GM18498 (cell line): ENCODE data around the gene P4HB.

Experiments
- ATAC-seq: cut with Tn5 transposase; IDR thresholded peaks from one replicate; pipeline ENCODE4 v1.9.1; 2021; ENCODE audit warnings: mild to moderate bottlenecking, moderate library complexity; ENCODE audit not compliant: unreplicated experiment

P4HB gene

DNA sequence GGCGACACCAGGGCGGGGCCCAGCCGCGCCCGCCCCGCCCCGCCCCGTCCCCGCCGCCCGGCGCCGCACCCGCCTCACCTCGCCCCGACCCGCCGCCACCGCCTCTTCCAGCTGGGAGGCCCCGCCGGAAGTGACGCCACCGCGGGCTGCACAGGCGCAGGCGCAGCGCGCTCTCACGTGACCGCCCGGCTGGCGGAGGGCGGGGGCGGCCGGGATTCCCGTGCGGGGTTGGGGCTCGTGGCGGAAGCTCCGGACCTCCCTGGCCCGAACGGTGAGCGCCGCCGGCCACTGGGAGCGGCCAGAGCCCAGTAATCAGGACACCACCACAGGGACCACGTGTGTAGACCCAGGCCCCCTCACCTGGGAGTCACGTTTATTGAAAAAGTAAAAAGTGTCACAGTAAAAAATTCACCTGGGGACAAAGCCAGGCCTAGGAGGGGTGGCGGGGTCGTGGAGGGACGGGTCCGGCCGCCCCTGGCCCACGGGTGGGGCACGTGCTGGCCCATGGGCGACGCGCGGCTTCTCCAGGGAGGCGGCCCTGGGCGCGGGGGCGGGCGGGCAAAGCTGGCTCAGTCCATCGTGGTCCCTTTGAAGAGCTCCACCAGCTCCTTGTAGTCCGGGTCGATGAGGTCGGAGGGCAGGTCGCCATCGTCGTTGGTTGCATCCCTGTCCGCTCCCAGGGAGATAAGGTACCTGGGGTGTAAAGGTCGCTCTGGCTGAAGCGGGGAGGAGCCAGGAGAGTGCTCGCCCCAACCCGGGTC is 27.0 kb downstream of the P4HB start, which contains the start of gene MCRIP1:
TSS of gene MCRIP1 (minus strand) at position 132 of the 761 bp plus-strand sequence. CDS start 8,785 bp downstream, outside the sequence.
- peak; percentile 82 for ATAC-seq

DNA sequence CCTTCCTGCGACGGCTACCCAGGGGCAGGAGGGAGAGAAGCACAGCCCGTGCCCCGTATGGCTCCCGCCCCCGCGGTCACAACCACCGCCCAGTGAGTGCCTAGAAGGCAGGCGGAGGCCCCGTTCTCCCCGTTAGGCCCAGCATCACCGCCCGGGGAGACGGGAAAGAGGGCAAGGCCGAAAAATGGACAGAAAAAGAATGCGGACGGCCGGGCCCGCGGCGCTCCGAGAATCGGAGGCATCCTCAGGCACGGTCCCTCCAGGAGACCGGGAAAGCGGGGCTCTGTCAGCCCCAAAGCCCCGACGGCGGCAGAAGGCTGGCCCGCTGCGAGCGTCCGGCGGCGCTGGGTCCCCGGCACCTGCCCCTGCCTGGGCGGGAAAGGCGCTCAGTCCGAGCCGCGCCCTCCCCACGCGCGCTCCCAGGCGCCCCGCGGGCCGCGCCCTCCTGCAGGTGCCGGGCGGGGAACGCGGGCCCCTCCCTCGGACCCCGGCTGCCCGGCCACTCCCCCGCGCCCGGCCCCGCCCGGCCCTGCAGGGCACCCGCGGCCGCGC is 27.7 kb downstream of the P4HB start:
- peak; percentile 22 for ATAC-seq

DNA sequence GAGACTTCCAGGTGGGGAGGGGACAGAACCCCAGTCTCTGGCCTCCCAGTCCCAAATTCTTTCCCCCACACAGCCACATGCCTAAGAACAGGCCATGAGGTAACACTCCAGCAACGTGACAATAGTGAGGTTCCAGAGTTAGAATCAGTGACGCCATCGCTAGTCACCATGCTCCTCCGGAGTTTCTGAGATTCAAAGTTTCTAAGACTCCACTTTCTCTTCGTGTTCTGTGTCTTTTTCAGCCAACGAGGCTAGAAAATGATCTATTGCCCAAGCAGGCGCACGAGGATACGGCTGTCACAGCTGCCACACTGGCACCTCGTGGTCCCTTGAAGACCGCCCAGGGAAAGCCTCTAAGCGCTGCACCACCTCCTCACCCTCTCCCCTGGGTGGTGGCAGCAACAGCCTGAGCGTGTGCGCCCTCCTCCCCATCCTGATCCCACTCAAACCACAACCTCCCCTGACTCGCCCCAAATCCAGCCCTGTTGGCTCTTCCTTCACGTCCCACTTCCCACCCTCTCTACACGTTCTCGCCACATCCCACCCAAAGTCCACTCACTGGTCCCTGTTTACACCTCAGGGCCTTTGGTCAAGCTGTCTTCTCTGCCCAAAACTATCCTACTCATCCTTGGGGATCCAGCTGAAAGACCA is 28.3 kb downstream of the P4HB start:
- ATAC-seq, result no peak

DNA sequence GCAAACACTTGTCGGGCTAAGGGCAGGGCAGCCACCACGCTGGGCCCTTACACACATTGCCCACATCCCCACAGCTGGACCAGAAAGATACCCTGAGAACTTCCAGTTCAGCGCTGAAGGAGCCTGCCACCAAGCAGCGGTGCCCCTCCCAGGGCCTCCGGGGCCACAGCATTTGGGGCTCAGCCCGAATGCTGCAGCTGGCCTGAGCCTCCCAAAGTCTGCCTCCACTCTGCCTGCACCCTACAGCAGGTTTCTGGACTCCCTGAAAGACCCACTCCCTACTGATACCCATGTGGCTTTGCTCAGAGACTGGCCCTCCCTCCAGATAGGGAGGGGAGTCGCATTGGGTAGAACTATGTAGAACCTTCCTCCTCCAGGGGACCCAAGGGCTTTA is 28.8 kb downstream of the P4HB start:
- ATAC-seq, result no peak

DNA sequence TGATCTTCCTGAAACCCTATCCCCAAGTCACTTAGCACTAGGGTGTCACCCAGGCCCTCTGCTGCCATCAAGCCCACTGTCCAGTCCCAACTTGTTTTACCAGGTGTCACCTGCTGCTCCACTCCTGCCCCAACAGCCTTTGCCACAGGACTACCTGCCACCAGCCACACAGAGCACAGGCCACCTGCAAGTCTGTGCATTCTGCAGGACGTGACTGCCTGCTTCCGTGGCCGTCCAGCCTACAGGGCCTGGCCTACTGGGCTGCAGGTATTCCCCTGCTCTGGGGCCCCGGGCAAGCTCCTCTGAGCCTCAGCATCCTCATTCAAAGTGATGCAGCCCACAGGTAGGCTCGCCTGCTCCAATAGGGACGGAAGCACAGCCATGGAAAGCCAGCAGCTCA is 30.5 kb downstream of the P4HB start:
- ATAC-seq, result no peak

DNA sequence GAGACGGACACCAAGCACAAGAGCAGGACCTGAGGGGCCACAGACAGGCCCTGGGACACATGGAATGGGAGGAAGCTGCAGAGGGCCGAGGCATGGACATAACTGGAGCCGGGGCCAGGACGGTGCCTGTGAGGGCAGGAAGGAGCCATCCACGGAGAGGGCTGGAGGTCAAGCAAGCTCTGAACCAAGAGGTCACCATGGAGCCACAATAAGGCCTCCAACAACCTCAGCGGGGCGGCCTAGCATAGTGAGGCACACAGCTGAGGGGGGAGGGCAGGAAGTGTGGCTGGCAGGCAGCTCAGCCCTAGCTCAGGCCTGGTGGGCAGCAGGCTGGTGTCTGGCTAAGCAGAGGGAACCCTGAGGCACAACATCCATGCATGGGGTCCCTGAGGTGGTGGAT is 31.7 kb downstream of the P4HB start:
- no peak for ATAC-seq

DNA sequence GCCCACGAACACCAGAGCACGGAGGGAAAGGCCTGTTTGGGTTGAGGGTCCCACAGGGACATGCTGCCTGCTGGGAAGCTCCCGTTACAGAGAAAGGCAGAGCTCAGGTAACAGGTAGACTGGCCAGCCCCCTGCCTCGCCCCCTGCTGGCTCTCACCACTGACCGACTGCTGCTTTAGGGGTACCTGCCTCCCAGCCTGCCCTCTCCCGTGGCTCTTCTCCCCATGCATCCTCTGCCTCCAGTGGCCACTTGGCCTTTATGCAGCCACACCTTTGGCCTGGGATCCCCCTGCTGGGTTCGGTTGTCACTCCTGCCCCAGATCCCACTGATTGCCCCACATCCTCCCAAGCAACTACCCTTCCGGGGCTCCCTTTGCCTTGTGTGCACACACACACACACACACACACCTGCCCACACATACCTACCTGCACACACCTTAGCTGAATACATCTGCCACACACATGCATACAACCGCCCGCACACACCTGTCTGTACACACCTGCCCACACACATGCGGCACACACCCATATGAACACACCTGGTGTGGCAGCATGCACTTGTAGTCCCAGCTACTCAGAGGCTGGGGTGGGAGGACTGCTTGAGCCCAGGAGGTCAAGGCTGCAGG is 34.4 kb downstream of the P4HB start:
- no peak for ATAC-seq

DNA sequence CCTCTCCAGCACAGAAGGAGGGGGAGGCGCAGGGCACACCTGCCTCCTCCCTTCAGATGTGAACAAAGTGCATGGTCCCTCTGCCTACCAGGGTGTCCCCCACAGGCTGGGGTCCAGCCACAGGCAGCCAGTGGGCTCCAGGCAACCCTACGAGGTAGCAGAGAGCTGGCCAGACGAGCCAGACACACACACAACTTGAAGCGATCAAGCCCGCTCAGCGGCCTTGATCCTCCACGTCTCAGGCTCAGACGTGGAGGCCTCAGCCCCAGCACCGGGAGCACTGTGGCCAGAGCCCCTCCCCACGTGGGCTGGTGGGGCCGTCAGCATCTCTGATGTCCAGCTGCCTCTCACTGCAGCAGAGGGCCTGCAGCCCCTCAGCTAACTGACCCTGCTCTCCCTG is 35.7 kb downstream of the P4HB start:
- no peak for ATAC-seq

DNA sequence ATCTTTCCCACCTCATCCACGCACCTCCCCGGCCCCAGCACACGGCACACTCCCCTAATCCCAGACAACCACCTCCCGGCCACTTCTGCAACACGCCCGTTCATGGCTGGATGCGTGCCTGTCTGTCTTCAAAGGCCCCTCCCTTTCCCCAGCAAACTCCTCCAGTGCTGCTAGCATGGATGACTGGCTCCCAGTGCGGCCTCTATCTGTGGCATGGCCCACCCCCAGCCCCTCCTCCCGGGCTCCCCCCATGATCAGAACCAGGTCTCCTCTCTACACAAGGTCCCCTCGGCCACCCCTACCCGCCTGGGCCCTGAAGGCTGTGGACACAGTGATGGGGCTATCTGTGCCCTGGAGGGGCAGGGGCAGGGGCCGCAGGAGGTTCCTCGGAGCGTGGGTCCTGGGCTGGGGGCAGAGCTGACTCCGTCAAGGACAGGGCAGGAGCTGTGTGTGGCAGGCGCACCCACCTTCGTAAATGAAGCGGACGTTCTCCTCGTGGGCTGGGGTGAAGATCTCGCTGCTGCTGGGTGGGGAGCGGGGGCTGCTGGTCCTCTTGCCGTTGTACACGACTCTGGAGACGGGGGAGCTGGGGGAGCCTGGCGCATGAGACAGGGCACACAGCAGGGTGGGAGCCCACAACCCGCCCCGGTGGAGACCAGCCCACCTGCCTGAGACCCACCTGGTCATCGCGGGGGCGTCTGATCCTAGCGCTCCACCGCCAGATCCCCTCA is 36.4 kb downstream of the P4HB start:
- ATAC-seq, result no peak

DNA sequence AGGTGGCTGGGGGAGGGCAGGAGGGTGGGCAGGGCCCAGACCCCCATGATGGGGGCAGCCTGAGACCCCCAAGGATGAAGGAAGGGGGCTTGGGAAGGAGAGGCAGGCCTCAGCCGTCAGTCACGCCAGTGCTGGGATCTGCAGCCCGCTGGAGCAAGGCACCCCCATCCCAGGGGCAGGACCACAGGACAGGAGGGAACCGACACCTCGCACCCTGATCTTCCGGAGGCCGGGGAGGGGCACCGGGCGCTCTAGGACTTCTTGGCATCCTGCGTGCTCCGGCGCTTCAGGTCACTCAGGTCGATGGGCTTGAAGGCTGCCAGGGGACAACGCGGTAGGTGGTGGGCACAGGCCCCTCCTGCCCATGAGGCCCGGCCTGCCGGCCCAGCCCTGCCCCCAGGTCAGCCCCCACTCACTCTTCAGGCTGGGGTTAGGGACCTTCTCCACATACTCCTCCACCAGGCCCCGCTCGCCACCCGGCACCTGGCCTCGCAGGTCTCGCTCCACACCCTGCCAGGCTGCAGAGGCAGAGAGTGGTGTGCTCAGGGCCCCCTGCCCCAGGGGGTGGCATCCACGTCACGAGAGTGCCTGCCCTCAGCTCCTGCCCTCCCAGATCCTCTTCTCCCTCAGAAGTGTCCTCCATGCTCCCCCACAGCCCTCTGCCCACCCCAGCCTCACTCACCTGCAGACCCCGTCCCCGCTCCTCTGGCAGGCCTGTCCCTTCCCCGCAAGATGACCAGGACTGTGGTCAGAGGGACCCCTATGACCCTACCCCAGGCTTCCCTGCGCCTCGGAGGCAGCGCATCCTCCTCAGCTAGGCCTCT is 37.1 kb downstream of the P4HB start:
- ATAC-seq, result no peak

DNA sequence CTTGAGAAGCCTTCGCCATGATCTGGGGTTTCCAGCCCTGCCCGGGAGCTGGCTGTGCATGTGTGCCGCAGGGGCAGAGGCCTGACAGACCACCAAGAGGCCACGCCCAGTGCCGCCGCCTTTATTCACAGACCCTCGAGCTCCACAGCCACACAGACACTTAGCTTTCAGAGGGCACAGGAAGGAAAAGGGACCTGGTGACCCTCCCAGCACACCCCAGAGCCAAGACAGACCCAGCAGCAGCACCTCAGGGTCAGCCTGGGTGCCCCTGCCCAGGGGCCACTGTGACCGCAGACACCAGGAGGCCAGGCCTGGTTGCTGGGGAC is 38.1 kb downstream of the P4HB start:
- ATAC-seq, result no peak

DNA sequence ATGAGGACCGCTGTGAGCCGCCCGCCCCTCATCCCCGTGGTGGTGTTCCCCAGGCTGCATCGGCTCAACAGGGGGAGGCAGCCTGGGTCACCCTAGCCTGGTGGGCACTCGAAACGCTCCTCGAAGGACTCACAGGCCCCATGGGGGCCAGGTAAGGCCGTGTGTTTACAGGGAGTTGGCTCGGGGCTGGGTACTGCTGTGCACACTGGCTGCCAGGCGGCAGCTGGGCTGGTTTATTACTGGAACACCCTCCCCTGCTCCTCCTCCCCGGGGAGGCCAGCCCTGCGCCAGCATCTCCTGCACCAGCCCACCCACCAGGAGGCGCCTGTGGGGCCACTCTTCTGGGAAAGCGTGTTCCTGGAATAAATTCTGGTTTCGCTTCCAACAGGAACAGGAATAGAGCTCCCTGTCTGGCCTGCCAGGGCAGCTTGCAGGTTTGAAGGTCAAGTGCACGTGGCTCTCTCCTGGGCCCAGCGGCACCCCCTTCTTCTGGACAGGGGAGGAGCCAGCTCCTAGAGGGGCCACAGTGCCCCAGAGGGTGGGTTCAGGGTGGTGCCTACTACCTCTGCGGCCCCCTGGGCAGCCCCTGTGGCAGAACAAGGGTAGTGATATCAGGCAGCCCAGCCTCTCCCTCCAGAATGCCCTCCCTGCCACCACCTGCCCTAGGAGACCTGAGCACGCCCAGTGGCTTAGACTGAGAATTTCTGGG is 38.6 kb downstream of the P4HB start:
- ATAC-seq, result no peak

DNA sequence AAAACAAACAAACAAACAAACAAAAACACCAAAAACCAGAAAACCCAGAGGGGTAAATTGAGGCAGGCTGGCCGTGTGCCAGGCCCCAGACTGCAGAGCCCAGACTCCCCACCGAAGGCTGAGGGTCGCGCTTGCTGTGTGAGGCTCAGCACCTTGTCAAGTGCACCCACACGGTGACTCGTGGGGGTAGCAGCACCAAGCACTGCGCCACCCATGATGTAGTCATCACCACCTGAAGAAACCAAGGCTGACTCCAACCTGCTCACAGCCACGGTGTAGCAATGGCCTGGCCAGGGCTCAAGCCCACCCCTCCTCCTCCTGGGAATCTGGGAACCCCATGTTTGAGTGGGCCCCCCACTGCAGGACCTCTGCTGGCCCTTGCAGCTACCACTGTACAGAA is 39.2 kb downstream of the P4HB start:
- ATAC-seq, result no peak

DNA sequence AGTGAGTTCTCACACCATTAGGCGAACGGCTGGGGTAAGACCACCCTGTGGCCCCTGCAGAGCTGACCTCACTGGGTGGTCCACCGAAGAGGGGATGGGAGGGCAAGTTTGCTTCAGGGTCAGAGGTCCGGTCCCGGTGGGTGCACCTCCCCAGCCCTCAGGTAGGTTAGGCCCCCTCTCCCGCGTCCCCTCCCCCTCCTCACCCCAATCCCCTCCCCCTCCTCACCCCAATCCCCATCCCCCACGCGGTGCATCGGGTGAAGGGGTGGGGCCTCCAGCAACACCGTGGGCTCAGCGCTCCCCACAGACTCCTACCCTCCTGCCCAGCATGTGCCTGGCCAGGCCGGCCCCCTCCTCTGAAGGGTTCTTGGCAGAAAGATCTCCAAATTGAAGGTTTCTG is 40.6 kb downstream of the P4HB start:
- no peak for ATAC-seq

DNA sequence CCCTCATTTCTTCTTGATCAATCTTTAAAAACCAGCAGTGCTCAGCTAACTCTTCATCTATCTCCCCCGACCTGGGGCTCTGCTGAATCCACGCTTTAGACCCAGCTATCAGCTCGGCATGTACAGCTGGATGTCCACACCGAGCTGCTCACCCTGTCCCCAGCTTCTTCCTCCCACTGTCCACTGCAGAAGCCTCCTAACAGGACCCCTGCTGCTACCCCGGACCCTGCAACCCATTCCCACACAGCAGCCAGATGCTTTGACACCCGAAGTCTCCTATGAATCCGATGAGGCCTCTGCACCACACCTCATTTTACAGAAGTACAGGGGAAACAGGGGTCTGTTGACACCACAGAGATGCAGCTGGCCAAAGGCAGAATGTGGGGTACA is 42.6 kb downstream of the P4HB start:
- ATAC-seq, result no peak

DNA sequence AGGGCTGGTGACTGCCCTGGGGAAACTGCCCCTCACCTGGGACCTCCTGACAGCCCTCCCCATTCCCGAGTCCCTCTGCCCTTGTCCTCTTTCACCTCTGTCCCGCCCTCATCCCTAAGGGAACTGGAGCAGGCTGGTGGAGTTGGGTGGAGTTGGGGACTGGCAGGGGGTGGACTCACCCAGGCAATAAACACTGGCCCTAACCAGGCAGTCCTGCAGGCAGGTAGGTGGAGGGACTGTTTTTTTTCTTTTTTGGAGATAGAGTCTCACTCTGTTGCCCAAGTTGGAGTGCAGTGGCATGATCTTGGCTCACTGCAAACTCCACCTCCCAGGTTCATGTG is 44.7 kb downstream of the P4HB start:
- no peak for ATAC-seq

DNA sequence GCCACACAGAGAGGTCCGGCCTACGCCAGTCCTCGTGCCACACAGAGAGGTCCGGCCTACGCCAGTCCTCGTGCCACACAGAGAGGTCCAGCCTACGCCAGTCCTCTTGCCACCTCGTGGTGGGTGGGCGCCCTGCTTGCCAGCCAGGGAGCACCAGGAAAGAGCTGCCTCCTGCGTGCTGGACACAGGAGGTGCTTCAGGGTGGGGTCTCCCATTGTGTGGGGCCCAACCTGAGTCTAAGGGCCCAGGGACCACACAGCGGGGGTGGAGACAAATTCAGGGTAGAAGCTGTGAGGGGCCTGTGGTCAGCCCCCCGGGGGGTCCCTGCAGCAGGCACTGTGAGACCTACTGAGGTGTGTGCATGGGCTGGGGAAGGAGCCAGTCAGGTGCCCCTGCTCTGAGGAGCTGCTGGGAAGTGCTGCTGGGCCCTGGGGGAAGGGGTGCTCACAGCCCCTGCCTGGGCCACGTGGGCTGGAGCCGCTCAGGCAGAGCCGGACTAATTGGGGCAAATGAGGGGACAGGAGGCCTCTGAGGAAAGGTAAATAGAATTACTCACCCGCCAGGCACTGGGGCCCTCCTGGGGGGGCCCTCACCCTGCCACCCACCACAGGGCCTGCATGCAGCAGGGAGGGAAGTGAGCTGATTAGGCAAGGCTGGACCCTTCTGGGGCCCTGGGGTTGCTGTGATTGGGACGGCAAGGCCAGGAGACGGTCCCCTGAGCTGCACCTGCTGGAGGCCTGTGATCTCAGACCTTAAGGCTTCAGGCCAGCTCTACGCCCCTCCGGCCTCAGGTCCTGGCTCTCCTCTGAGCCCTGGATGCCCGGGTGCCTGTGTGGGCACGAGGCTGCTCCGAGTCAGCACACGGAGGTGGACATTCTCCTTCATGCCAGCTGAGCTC is 45.3 kb downstream of the P4HB start:
- no peak for ATAC-seq

DNA sequence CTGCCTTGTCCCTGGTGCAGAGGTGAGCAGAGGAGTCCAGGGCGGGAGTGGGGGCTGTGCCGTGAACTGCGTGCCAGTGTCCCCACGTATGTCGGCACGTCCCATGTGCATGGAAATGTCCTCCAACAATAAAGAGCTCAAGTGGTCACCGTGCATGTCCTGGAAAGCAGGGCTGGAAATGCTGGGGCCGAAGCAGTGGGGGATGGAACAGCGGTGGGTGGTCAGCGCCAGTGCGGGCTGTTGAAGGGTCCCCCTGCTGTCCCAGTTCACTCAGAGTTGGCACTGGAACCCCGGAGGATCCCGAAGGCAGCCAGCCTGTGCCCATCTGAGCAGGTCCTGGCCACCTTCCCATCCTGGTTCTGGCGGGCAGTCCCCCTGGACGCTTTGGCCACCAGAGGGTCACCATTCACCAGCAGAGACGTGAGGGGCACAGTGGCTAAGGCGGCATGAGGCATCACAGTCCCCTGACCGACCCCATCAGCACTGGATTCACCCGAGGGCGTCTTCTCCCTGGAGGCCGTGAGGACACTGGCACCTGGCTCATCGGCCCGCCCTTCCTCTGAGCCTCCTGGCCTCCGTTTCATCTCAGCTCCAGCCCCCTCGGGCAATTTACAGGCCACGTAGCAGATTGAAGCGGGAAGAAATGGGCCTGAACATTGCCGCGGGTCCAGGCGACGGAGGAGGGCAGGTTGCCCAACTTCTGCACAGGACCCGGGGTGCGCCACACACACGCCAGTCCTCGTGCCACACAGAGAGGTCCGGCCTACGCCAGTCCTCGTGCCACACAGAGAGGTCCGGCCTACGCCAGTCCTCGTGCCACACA is 46.3 kb downstream of the P4HB start:
- no peak for ATAC-seq
